Pulmonary artery endothelial cell (primary cell): Measurements from ENCODE around the gene DMRT2. TPM values are rescaled to one million over a fixed set of nuclear protein-coding genes. Genes with fewer than 3 reads are reported as not detected.

ENCODE experiments used
- DNase-seq: peaks from one replicate; pipeline ENCODE4 v3.0.0-alpha.2; 2011; ENCODE audit warnings: low read depth, low spot score
- total RNA-seq: library from RNA; depleted of rRNA; stranded (reverse); fragments of >200 nt; gene quantifications from 2 replicates; pipeline ENCODE4 v1.2.3, GENCODE V29; 2014

Gene DMRT2
- total RNA-seq, 1 donor from 2014 or later, result not detected

DNA sequence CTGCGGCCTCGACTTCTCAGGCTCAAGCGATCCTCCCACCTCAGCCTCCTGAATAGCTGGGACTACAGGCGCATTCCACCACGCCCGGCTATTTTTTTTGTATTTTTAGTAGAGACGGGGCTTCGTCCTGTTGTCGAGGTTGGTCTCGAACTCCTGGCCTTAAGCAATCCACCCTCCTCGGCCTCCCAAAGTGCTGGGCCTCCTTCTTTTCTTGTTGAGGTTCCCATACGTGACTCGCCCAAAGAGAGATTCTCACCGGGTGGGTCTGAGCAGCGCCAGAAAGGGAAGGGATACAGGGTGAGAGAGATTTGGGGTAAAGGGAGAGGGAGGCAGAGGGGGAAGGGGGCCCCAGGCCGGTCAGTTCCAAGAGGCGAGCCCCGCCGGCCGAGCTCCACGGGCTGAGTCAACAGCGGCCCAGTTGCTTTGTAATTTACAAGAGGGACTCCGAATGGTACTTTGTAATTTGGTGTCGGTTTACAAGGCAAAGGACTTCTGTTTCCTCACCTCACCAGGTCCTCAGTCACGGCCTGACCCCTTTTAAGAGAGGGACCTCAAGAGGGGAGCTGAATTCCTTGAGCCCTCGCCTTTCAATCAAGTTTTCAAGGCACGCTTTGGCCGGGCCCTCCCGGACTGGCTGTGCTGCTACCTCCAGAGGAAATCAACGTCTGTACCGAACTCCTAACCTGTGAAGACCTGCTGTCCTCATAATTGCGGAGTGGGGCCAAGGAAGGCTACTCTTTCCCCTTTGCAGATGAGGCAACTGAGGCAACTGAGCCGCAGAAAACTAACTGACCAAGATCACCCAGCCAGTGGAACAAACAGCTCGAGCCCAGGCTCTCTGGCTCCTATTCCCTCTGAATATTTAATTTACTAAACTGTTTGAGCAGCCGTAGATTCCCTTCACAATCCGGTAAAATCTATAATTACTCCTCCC is 3.3 kb upstream of the DMRT2 start:
- DNase-seq, result no peak

DNA sequence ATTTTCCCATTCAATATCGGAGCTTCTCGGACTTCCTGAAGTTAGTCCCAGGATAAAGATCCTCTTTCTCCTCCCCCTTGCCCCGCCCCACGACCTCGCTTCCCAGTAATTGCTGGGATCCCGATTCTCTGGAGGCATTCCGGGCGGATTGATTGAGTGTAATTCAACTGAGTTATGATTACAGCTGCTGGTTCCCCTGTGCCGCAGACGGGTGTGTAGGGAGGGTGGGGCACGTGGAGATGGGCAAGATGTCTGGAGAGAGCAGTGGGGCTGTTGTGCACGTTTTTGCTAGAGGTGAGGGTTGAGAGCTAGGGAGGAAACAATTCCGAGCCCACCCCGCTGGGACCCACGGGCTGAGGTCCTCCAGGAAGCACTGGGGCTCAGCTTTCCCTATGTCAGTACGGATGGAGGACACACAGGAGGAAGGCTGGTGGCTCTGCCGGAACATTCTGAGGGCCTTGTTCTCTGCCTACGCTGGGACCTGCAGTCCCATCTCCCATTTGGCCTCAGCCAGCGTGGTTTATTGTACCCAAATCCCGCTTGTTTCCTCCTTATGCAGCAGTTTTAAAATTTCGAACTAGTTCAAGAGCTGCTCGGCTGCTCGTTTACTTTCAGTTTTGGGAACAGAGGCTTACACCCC is 2.4 kb upstream of the DMRT2 start:
- no peak for DNase-seq

DNA sequence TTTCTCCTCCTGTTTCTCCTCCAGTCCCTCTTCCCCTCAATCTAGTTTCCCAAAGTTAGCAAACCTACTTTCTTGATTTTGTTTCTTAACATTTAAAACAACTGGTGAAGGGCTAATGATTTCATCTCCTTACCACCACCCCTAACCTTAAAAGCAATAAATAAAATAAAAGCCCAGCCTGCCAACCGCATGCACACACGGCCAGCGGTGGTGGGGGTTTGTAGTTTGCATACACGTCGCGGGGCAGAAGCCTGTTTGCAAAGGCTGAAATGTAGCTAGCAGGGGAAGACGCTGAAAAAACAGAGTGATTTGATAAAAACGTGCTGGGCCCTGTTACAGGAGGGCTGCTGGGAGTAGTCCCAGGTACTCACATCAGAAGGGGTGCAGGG is 1.9 kb upstream of the DMRT2 start:
- DNase-seq, result no peak

DNA sequence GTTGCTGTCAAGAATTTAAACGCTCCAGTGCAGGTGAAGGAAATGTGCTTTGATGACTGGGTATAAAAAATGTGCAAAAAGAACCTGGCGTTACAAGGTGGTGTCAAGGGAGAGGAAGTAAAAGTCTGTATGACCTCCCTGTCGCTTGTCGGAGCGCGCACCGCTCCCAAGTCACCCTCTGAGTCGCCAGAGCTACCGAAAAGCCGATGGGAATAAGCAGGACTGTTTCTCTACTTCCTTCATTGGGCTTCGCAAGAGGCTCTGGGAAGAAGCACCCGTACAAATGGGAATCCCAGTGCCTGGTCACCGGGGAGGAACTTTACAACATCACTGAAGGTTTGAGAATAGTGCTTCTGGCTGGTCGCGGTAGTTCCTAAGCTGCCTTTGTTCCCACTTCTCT is 1.3 kb upstream of the DMRT2 start:
- DNase-seq, result no peak

DNA sequence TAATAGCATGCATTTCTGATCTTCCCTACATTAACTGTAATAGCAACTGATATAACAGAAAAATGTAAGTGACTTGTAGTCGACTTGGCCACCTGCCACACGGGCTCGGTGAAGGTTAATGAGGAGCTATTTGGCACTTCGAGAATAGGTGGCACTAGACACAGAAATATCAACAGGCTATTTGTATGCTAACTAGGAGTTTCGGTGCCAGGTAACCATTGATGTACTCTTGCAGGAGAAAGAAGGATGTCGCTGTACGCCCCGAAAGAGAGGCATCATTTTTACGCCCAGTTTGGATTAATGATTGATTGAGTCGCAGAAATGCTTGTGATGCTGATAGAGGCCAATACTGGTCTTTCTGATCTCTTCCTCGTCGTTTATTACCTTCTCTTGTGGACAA is 516 bp upstream of the DMRT2 start:
- DNase-seq, result no peak

DNA sequence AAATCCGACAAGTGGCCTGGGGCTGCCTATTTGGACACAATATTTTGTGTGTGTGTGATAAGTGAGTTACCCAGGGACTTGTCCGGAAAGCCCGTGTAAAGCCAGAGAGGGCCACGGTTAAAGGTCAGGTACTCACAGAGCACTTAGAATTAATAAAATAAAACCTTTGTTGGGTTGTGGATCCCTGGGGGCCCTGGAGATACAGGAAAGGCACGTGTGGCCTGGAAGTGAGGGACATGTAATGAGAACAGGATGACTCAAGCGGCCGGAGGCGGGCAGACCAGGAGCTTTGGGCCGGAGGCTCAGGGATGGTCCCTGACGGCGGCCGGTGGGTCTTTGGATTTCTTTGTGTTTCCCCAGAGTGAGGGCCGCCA is 1.0 kb downstream of the DMRT2 start:
- DNase-seq, result no peak

DNA sequence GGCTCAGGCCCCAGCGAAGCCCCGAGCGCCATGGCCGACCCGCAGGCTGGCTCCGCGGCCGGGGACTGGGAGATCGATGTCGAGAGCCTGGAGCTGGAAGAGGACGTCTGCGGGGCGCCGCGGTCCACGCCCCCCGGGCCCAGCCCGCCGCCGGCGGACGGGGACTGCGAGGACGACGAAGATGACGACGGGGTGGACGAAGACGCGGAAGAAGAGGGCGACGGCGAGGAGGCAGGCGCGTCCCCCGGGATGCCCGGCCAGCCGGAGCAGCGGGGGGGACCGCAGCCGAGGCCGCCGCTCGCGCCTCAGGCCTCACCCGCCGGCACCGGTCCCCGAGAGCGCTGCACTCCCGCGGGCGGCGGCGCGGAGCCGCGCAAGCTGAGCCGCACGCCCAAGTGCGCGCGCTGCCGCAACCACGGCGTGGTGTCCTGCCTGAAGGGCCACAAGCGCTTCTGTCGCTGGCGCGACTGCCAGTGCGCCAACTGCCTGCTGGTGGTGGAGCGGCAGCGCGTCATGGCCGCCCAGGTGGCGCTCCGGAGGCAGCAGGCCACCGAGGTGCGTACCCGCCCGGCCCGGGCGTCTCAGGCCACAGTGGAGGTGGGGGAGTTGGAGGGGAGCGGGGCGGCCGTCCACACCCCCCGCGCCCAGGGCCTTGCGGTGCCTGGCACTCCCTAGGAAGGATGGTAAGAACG is 1.6 kb downstream of the DMRT2 start:
- no peak for DNase-seq

DNA sequence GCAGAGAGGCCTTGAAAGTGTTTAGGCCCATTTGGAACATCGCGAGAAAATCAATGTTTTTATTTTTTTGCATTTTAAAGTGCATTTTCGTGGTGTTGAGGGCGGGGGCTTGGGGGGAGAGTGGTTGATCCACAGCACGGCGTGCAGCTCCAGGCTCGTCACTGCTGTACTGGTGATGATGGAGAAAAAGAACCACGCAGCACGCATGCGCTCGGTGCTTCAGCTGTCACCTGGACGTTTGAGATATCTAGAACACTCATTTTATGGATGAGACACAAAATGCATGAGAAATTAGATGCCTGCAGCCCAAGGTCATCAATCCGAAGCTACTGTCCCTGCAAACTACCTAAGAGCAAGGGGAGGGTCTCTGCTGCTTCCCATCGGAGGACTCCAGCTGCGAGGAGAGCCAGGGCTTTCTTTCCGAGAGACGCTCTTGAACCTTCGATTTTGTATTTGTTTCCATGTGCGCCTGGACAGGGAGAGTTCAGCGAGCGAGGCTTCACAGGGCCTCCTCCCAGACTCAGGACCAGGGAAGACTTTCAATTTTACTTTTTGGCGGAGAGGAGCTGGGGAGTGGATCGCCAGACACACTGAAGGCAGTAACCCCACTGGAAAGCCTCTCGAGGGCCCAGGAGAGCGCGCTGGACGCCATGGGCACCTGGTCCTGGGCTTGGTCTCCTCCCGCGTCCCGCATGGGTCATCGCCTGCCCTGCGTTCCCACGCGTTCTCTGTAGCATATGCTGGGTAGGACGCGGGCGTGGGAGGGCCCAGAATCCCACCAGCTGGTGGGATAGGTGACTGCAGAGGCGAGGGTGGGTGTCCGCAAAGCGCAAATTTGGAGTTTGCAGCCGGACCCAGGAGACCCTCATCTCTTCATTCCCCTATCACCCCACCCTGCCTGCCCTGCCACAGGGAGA is 2.5 kb downstream of the DMRT2 start:
- DNase-seq, result no peak

DNA sequence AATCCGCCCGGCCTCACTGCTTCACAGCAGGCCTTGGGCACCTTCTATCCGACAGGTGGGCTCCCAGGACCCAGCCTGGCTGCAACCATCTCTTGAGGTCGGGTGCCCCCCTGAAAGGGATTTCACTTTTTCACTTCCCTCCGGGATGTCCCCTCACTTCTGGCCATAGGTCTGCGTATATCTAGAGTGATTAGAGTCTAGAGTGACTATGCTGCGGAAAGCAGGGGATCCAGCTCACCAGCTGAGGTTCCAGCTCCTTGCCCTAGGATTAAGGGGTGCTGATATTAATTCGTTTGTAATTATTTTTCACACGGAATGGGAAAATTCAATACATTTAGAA is 3.1 kb downstream of the DMRT2 start:
- no peak for DNase-seq

DNA sequence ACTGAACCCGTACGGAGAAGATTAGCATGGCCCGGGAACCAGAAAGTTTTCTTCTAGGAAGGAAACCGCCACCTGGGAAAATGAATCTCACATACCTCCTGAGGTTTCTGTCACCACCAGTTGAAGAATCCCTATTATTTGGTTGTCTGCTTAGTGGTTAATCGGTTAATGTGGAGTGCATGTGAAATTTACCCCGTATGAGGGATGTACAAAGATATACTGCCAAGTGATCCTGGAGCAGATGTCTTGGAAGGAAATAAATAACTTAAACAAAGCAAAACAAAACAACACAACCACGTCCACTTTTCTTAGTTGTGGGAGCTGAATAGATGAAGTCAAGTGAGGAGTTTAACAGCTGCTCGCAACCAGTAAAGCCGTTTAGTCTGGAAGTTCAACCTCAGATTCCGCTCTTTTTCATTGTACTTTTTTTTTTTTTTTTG is 3.8 kb downstream of the DMRT2 start:
- no peak for DNase-seq

DNA sequence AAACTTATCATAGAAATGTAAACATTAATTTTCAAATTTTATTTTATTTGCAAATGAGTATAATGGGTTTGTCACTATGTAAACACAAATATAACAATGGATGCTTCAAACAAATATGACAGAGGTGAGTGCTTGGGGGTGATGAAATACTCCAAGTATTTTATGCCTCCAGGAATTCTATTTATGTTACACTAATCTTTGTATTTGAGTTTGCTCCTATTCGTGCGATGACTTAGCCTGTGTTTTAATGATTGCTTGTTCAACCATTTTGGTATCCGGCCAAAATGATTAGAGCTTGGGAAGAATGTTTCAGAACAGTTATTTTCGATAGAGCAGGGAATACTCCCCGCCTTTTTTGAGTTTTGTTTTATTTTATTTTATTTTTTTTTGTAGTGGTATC is 5.0 kb downstream of the DMRT2 start:
- no peak for DNase-seq

DNA sequence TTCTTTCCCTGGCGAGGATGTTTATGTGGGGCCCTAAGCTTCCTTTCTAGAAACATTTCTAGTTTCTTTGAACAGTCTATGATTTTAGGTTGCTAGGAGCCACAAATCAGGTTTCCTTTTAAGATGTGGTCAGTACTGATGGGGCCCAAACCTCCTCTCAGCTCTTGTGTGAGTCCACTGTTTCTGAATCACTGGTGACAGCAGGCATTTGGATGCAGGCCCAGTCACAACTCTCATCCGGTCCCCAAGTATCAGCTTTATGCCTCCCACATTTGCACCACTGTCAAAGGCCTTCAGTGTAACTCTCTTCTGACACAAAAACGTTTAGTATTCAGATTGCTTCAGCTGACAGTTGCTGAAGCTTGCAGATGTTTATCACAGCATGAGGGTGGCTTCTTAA is 7.8 kb downstream of the DMRT2 start:
- no peak for DNase-seq

DNA sequence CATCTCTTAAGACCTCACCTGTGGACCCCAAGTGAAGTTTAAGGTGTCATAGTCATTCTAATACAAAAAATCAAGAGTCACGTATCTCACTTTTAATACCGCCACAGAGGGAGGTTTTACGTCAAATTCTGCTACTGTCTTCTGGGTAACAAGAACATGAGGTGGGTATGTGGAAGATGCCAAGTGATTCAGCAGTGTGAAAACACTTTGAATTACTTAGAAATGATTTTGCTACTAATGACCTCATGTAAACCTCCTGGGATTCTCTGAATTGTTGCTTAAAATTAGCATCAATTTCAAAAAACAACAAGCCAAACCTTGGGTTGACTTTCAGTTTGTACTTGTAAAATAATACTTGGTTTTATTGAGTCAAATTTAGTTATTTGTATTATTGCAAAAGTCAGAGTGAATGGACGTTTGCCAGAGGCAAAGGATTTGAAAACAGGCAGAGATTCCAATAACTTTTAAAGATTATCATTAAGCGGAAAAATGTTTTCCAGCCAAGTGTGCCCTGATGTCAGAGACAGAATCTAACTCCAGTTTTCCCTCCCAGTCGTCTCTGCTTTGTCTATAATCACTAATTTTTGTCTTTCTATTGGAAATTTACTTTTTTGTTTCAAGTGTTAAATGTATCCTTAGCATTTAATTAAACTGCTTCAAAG is 8.8 kb downstream of the DMRT2 start:
- no peak for DNase-seq

DNA sequence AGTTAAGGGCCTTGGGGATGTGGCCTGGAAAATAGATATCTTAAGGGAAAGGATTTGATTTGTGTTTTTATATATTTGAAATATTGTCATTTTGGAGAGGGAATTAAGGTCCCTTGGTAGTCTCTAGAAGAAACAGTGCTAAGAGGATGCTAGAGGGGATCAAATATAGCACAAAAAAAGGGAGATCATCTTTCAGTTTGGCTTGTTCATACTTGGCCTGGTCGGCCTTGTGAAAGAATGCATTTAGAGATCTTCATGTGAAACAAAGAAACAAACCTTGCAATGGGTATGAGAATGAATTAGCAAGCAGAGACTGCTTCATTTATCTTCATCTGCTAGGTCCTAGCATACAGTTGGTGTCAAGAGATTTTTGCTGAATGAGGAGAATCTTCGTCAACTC is 15.0 kb downstream of the DMRT2 start:
- no peak for DNase-seq

DNA sequence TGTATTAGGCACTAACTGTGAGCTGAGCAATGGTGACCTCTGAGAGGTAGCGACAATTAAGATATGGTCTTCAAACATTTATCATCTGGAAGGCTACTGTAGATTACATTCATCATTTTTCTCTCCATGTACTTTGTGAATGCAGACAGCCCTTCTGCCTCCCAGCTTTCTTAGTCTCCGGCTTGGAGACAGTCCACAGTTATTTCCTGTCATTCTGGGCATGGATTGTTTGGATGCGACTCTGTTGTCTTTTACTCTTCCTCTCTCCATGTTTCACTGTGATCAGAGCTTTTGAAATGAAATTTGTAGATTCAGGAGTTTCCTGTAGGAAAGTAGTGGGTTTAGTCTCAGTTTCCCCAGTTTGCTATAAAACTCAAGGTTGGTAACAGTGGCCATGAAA is 20.5 kb downstream of the DMRT2 start:
- no peak for DNase-seq

DNA sequence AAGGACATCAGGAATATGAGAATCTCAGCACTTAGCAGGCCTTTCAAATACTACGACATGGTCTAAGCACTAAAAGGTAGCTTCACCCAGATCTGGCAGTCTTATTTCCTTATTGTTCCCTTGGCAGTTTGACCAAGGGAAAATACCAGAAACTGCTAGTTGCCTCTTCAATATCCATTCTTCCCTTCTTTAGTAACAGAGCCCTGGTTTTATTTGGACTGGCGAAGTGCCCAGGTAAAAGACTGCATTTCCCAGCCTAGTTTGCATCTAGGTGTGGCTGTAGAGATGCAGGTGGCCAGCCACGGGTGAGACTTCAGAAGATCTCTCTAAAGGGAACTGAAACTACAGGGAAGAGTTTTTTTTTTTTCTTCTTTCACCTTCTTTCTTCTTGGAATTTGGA is 21.6 kb downstream of the DMRT2 start:
- DNase-seq, result no peak

DNA sequence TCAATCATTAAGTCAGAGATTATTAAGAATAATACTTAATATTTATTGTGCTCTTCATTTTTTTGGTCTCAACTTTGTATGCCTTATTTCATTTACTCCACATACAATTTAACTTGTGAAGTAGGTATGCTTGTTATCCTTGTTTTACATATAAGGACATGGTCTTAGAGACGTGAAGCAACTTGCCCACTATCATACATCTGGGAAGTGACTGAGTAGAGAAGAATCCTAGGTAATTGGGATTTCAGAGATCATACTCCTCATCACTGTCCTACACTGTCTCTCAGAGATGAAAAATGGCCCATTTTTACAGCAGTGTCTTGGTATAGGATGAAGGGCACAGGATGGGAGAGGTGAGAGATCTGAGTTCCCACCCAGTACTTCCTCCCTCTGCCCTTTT is 23.3 kb downstream of the DMRT2 start:
- no peak for DNase-seq

DNA sequence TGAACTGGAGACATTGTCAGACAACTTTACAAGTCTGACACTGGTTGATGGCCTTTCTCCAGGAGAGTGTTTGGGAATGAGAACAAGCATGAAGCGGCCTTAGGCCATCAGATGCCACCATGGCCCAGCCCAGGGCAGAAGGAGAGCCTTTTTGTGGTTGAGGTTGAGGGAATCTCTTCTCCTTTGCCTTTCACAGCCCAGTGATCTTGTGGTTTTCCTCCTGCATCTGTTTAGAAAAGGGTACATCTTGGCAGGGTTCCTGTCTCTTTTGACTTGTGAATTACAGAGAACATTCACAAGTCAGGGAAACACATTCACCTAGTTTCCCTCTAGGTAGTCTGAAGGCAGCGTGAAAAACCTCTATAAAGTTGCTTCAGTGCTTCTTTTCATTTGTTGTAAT is 27.5 kb downstream of the DMRT2 start:
- no peak for DNase-seq

DNA sequence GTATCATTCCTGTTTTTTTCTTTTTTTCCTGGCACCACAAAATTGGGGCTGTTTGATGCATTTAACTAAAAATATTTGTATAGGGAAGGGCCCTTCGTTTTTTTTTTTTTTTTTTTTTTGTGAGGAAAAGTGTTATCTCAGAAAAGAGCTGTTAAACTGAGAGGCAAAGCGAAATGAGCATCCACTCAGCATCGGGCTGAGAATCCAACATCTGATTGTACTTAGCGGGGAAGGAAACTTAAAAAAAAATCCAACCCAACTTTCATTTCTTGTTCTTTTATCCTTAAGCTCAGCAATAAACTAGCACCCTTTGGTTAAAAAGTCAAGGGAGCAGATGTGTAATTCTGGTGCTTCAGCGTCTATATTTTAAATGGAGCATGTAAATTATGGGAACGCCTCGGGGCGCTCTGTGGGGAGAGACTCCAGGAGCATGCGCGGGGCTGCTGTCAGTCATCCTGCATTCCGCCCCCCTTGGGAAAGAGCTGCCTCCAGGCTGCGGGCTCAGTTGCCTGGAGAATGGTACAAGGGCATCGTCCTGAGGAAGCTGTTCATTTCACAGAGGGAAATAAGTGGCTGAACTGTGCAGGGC is 33.3 kb downstream of the DMRT2 start:
- no peak for DNase-seq

DNA sequence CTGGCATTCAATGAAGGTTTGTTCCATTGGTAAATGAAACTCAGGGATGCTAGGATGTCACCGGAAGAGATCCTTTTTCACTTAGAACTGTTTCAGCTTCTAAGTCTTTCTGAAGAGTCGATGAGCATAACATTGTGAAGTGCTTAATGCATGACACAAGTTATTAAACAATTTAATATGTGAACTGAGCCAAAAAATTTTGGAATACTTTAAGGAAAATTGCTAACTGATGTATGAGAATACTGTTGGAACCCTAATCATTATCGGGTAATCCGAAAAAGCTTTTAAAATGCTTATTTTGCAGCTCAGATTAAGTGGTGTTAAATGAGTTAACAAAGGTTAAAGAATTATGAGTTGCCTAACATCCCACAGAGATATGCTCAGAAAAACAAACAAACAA is 34.9 kb downstream of the DMRT2 start:
- no peak for DNase-seq

DNA sequence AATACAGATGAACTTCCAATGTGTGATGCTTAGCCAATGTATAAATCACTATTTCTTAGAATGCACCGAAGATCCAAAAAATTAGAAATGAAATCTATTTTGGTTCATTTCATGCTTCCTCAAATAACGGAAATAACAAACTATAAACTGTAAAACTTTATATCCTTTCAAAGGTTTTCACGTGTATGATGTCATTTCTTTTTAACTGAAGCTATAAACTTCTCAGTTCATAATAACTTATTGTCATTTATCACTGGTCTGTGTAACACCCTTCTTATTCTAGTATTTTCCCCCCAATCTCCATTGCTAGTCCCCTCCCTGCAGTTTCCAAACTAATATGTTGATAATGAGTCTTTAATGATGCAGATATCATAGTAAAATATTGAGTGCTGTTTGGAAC is 36.4 kb downstream of the DMRT2 start:
- DNase-seq, result no peak
